Activated CD4-positive, alpha-beta T cell treated with anti-CD3 and anti-CD28 coated beads, Interleukin-2, amount 50 U/mL, for 24 hours (primary cell): Measurements from ENCODE around the gene IL1RAPL2.
"Not testable (repeated sequence)": the region's sequence is repeated elsewhere in the genome, so short reads cannot be mapped to it uniquely, and the experiment has no call there.

Experiments used
- DNase-seq, 2 donors: peaks; one replicate each; pipeline ENCODE4 v3.0.0-alpha.2; 2020; ENCODE audit warnings: low read depth in 1 of 2, low spot score in 1 of 2

Gene IL1RAPL2

DNA sequence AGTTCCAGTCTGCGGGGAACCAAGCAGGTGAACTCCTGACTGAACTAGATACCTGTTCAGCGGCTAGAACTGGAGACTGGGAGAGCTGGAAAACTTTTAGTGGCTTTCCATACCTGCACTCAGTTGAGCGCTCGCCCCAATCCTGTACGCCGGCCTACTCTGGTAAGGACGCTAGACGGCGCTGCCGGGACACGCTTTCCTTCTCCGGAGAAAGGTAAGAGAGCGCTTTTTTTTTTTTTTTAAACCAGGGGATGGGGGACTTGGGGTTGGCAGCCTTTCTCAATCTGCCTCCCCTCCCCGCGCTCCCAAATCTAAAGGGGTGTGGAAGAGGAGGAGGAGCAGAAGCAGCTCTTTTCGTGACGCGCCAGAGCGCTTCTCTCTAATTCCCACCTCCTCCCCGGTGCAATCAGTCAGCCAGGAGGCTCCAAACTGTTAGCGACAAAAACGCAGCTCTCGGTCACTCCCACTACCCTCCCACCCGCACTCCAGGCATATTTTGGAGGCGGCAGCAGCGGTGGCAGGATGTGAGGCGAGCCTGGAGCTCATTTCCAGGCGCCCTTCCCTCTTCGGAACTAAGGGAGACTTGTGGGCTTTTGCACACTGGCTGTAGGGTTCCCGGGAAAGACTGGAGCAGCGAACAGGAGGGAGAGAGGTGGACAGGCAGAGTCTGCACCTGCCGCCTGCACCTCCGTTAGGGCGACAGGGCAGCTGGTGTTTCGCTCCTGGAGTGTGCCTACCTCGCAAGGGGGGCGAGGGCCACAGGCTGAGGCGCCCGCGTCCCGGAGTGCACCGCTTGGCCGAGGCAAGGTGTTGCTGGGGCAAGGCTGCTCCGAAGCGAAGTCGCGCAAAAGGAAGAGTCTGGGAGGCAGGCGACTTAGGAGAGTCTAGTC lies at the start of gene IL1RAPL2:
IL1RAPL2 (plus strand) TSS at position 409 of the 890 bp plus-strand sequence.
- DNase-seq, result no peak

DNA sequence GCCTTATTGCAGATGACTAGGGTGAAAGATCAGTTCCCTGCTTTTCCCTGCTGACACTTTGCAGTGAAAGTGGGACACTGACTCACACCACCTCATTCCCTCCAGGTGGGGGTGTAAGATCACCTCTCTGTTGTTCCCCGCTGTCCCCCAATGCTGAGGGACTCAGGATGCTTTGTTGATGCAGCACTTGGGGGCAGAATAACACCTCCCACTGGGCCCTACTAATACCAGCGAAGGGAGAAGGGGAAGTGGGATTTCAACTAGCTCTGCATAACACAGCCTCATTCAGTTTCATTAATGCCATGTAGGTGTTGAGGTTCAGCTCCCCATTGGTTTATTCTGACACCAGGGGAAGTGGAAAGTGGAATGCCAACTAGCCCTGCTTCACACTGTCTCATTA lies 43.6 kb upstream of the IL1RAPL2 start:
- DNase-seq, result no peak

- no peak for DNase-seq
Observed at GRCh38 chrX:104523858-104524257, 42.1 kb upstream of the IL1RAPL2 start.

GRCh38 chrX:104539081-104539480 lies 26.9 kb upstream of the IL1RAPL2 start:
- no peak for DNase-seq

DNA sequence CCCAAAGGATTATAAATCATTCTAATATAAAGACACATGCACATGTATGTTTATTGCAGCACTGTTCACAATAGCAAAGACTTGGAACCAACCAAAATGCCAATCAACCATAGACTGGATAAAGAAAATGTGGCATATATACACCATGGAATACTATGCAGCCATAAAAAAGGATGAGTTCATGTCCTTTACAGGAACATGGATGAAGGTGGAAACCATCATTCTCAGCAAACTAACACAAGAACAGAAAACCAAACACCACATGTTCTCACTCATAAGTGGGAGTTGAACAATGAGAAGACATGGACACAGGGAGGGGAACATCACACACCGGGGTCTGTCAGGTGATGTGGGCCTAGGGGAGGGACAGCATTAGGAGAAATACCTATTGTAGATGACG lies 23.6 kb upstream of the IL1RAPL2 start:
- DNase-seq, result not testable (repeated sequence)

DNA sequence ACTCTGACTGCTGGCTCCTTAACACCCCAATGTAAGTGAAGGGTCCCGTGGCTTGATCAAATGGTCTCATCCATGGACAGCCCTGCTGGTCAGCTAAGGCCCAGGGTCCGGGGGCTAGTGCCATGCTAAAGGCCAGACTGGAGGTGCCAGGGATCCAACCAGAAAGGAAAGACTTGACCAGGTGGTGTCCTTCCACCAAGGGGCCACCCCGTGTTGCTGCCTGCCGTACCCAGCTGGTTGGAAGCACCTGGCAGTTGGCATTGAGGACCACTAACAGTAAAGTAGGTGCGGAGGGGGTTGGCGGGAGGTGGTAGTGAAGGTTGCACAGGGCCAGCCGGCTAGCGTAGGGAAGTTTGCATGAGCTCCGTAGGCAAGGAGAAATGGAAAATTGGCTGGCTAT lies 1.7 kb upstream of the IL1RAPL2 start:
- DNase-seq, result no peak

GRCh38 chrX:104564921-104565703 lies 887 bp upstream of the IL1RAPL2 start:
- no peak for DNase-seq

DNA sequence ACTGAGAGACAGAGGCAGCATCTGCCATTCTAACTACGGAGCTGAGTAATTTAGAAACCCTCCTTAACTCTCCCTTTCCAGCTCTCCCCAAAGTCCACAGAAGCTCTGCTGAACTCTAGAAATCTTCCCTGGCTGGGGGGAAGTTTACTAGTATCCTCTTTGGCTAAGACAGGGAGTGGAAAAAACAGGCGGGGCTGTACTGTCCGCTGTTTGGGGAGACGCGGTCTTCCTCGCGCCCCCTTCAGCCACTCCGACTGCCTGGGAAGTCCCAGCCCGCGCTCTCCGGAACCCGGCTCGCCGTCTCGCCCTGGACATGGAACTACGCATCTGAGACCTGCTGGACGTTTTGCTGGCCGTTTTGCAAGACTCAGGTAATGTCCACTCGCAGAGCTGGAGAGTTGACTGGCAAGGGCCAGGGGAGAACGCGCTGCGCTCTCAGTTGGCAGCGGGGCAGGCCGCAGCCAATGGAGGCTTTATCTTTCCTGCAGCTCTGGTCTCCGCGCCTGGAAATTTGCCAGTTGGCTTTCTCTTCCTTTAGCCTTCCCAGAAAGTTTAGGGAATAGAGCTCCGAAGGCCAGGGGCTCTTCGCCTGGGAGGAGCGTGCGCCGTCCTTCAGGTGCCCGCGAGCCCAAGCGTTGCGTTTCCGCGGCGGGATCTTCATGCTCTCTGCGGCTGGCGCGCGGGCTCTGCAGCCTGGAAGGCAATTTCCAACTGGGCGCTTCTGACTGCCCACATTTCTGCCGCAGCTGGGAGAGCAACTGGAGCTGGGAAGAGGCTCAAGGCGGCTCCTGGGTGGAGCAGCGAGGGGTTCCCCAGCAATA lies 892 bp downstream of the IL1RAPL2 start:
- no peak for DNase-seq

- DNase-seq, result no peak
Observed at GRCh38 chrX:104567506-104567905, 1.5 kb downstream of the IL1RAPL2 start.

GRCh38 chrX:104568304-104568915 lies 2.4 kb downstream of the IL1RAPL2 start:
- no peak for DNase-seq

DNA sequence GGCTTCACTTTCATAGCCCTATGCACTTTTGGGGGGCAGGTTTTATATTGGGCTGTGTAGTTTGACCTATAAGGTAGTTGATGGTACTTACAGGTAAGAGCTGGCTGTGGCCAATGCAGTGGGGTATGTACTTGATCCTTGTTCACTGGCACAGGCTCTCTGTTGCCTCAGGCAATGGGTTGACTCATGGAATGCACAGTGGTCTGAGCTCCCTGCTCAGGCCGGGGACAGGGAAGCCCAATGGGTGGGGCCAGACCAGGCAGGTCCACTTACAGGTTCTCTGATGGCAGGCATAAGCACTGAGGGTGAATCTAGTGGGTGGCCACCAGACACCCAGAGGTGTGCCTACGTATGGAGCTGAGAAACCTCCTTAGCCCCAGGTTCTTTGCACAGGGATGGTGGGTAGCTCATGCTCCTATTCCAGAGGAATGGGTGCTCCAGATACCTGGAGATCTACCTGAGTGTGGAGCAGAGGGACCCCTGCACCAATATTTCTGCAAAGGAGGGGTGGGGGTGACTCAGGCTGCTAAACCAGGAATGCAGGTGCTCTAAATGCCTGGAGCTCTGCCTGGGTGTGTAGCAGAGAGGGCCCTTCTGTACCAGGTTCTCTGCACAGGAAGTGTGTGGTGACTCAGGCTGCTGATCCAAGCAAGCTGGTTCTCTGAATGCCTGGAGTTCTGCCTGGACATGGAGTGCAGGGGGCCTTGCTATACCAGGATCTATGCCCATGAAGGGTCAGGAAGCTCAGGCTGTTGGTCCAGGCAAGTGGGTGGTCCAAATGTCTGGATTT lies 52.3 kb downstream of the IL1RAPL2 start:
- no peak for DNase-seq

- DNase-seq, result no peak
Observed at GRCh38 chrX:104621781-104622180, 55.8 kb downstream of the IL1RAPL2 start.

DNA sequence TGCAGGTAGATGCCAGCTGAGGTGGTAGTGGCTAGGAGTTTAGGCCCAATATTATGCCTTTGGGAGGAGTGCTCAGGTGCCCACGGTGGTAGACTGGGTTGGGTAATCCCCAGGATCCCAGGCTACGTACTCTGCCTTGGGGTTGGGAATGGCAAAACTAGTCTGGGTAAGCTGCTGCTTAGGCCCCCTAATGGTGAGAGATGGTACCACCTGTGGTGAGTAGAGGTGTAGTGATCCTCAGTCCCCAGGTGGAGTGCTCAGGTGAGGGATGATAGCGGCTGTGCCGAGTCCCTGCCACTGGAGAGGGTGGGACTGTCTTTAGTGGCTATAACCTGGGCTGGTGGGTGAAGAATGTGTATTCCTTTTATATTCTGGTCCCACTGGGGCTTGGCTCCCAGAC lies 75.2 kb downstream of the IL1RAPL2 start:
- no peak for DNase-seq

GRCh38 chrX:104647084-104647483 lies 81.1 kb downstream of the IL1RAPL2 start:
- DNase-seq, result no peak

DNA sequence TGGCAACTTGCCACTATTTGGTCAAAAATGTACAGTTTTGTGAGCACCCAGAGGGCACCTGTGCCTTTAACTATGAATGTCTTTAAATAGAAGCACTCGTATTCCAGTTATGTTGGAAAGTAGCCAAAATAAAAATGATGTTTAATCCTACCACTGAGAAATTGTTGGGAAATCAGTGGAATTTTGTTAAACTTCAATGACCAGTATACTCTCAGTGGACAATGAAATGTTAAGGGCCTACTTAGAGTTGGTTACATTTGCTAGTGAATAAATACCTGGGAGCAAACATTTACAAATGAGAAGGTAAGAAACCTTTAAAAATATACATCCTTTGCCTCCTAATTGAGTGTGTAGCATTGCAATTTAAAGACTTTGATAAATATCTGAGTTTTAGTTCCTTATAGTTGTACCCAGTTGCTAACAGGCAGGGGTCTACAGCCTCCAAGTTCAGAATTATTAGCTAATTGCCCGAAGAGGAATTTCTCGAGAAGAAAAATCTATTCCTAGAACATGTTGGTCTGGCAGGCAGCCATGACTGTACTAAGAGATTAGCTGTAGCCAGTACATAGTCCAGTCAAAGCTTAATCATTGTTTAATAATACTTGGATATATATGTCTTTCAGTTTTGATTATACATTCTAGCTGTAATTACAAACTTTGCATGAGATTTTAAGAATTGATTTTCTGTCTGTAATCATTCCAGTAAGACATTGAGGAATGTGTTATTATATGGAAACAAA lies 93.2 kb downstream of the IL1RAPL2 start:
- DNase-seq, result no peak

GRCh38 chrX:104660092-104660491 lies 94.1 kb downstream of the IL1RAPL2 start:
- DNase-seq, result no peak

- DNase-seq, result no peak
Observed at GRCh38 chrX:104662694-104663093, 96.7 kb downstream of the IL1RAPL2 start.

GRCh38 chrX:104665691-104666090 lies 99.7 kb downstream of the IL1RAPL2 start:
- DNase-seq, result no peak

- no peak for DNase-seq
Observed at GRCh38 chrX:104668550-104668949, 102.6 kb downstream of the IL1RAPL2 start.
